K562 (cell line): ENCODE results near the gene MAN2A1. TPM values are rescaled to one million over a fixed set of nuclear protein-coding genes. Genes with fewer than 3 reads are reported as not detected.

Experiments
- ATAC-seq: fragments of 200-7000 bp; cut with Tn5 transposase; 3 replicates; pipeline ENCODE4 v1.9.1; 2020; ENCODE audit warnings: moderate library complexity
- BruUV-seq: library from RNA; stranded (reverse); fragments of 400-500 nt; replicated peaks from 2 replicates; lab custom pipeline; 2021; lab: Mats Ljungman, UMichigan
- CTCF ChIA-PET: fragments of 300-600 bp; formaldehyde crosslinking; extraction: SDS; loops from one replicate; lab custom pipeline; 2021; ENCODE audit warnings: low intra/inter-chr PET ratio; lab: Yijun Ruan, JAX
- POLR2A ChIA-PET: fragments of 300-600, 350-650 bp; sonication (Branson Sonifier 250); formaldehyde crosslinking; extraction: SDS; loops from one replicate; lab custom pipeline; 2021; ENCODE audit warnings: antibody characterized with exemption, inconsistent platforms; lab: Yijun Ruan, JAX
- DNase-seq, 4 experiments: peaks; one replicate each; pipeline versions ENCODE4 v3.0.0 to v3.0.0-alpha.2; 2011 to 2018; ENCODE audit warnings: low spot score in 3 of 4, mixed read lengths in 3 of 4; ENCODE audit errors: extremely low read depth in 1 of 4
- FAIRE-seq: peaks from 2 replicates; lab custom pipeline; 2011; peaks lifted over from hg19 to GRCh38; lab: Jason Lieb, UNC
- H2AFZ ChIP-seq: 2 replicates; pipeline ENCODE4 v1.6.0; 2011; ENCODE audit warnings: low read depth, low read length, control low read depth, inconsistent platforms
- H3K27ac ChIP-seq: fragments of 200-600 bp; 3 replicates; pipeline ENCODE4 v1.8.0; 2011; ENCODE audit warnings: low read depth, mild to moderate bottlenecking, control low read depth, inconsistent platforms, low read length, moderate library complexity, mixed read lengths; ENCODE audit errors: extremely low read depth
- H3K27me3 ChIP-seq, 2 experiments: fragments of 300-600 bp in 1 of 2; 2 replicates in 1 of 2; 3 replicates in 1 of 2; pipeline versions ENCODE4 v1.6.0 to v1.8.0; 2011; ENCODE audit warnings: inconsistent platforms in 2 of 2, low read length in 2 of 2, mild to moderate bottlenecking in 1 of 2, mixed read lengths in 1 of 2, moderate library complexity in 1 of 2; ENCODE audit not compliant: control insufficient read depth in 2 of 2, insufficient read depth in 2 of 2
- H3K36me3 ChIP-seq: fragments of 300-600 bp; 3 replicates; pipeline ENCODE4 v1.8.0; 2011; ENCODE audit warnings: mild to moderate bottlenecking, low read length, inconsistent platforms; ENCODE audit not compliant: control insufficient read depth, insufficient read depth
- H3K4me1 ChIP-seq, 2 experiments: fragments of 200-600 bp in 1 of 2; replicated peaks in 1 of 2; 2 replicates in 1 of 2; 3 replicates in 1 of 2; pipeline versions ENCODE4 v1.5.1 to v1.8.0; 2011; ENCODE audit warnings: inconsistent platforms in 2 of 2, low read length in 2 of 2, mild to moderate bottlenecking in 1 of 2, mixed read lengths in 1 of 2, moderate library complexity in 1 of 2; ENCODE audit not compliant: control insufficient read depth in 2 of 2, insufficient read depth in 2 of 2
- H3K4me2 ChIP-seq: 2 replicates; pipeline ENCODE4 v1.6.1; 2011; ENCODE audit warnings: low read length, control low read depth, inconsistent platforms, mixed read lengths; ENCODE audit not compliant: insufficient read depth
- H3K4me3 ChIP-seq: fragments of 200-600 bp; sonication (generic), shearing (Covaris generic); 2 replicates; pipeline ENCODE4 v1.5.1; 2016; ENCODE audit warnings: control low read depth, inconsistent platforms
- H3K79me2 ChIP-seq: fragments of 200-600 bp; 3 replicates; pipeline ENCODE4 v1.8.0; 2011; ENCODE audit warnings: low read length, inconsistent platforms; ENCODE audit not compliant: control insufficient read depth, insufficient read depth
- H3K9ac ChIP-seq, 2 experiments: 2 replicates each; pipeline versions ENCODE4 v1.6.0 to v1.6.1; 2011; ENCODE audit warnings: low read depth in 2 of 2, low read length in 2 of 2, control low read depth in 1 of 2, inconsistent platforms in 1 of 2, mild to moderate bottlenecking in 1 of 2, mixed read lengths in 1 of 2; ENCODE audit not compliant: insufficient read depth in 1 of 2
- H3K9me1 ChIP-seq: one replicate; pipeline ENCODE4 v1.6.0; 2011; ENCODE audit warnings: inconsistent platforms, mild to moderate bottlenecking, low read length, moderate library complexity; ENCODE audit not compliant: control insufficient read depth, insufficient read depth
- H3K9me3 ChIP-seq: replicated peaks from 2 replicates; pipeline ENCODE4 v1.5.1; 2011; ENCODE audit warnings: low read depth, low read length, inconsistent platforms; ENCODE audit not compliant: control insufficient read depth, insufficient read depth
- H4K20me1 ChIP-seq: replicated peaks from 2 replicates; pipeline ENCODE4 v1.6.1; 2011; ENCODE audit warnings: low read length, inconsistent platforms, mixed read lengths; ENCODE audit not compliant: control insufficient read depth, insufficient read depth
- BRD4 ChIP-seq: fragments of 200-600 bp; sonication (generic); IDR thresholded peaks from 2 replicates; pipeline ENCODE4 v1.6.1; 2017; ENCODE audit warnings: inconsistent platforms
- FUS ChIP-seq: fragments of 200-400 bp; formaldehyde crosslinking; optimal IDR thresholded peaks from 2 replicates; pipeline ENCODE3; 2017; ENCODE audit warnings: low read depth, low read length
- NEUROD1 ChIP-seq: fragments of 150-350 bp; IDR thresholded peaks from 2 replicates; pipeline ENCODE4 v1.6.1; 2014; ENCODE audit warnings: borderline replicate concordance, low read length, low read depth; ENCODE audit not compliant: partially characterized antibody
- PCBP2 ChIP-seq: fragments of 200-400 bp; formaldehyde crosslinking; IDR thresholded peaks from 2 replicates; pipeline ENCODE4 v1.6.1; 2018; ENCODE audit warnings: low read length, low read depth, mild to moderate bottlenecking, moderate library complexity; ENCODE audit not compliant: poor library complexity, severe bottlenecking
- PHF21A ChIP-seq: fragments of 450-650 bp; IDR thresholded peaks from 2 replicates; pipeline ENCODE4 v1.6.1; 2017; ENCODE audit warnings: low read depth, borderline replicate concordance
- RBM39 ChIP-seq: fragments of 200-400 bp; formaldehyde crosslinking; optimal IDR thresholded peaks from 2 replicates; pipeline ENCODE3; 2018; ENCODE audit warnings: low read depth, low read length
- SMAD2 ChIP-seq: fragments of 150-350 bp; IDR thresholded peaks from 2 replicates; pipeline ENCODE4 v1.6.1; 2014; ENCODE audit warnings: low read depth, mild to moderate bottlenecking, low read length
- TOE1 ChIP-seq, 2 experiments: fragments of 450-650 bp in 1 of 2; sonication (generic) in 1 of 2; formaldehyde crosslinking in 1 of 2; IDR thresholded peaks; 2 replicates each; pipeline versions ENCODE4 v1.7.1 to v1.8.0; 2016 to 2022; ENCODE audit warnings: borderline replicate concordance in 2 of 2, mild to moderate bottlenecking in 2 of 2, antibody characterized with exemption in 1 of 2, inconsistent platforms in 1 of 2, low read depth in 1 of 2, missing genetic modification reagents in 1 of 2, moderate library complexity in 1 of 2
- ZBTB12 ChIP-seq: fragments of 250-450 bp; sonication (Bioruptor Pico); IDR thresholded peaks from 2 replicates; pipeline ENCODE4 v1.4.0; 2020
- ZNF23 ChIP-seq: fragments of 250-450 bp; sonication (Bioruptor Pico); IDR thresholded peaks from 2 replicates; pipeline ENCODE4 v1.4.0; 2020; ENCODE audit warnings: mild to moderate bottlenecking
- ZNF274 ChIP-seq: IDR thresholded peaks from 2 replicates; pipeline ENCODE4 v1.6.1; 2011; ENCODE audit warnings: low read depth, mild to moderate bottlenecking, low read length, moderate library complexity, borderline replicate concordance
- WGBS: fragments of 100-300 bp; shearing (Covaris generic); methylation state at CpG from one replicate; pipeline ENCODE4 v1.1.6; 2016; ENCODE audit warnings: low coverage, mixed read lengths; ENCODE audit not compliant: insufficient coverage; ENCODE audit errors: missing lambda C conversion rate; 5-methylcytosine and 5-hydroxymethylcytosine counted together
- in situ Hi-C: fragments of 300-500 bp; cut with MboI; formaldehyde crosslinking; loops from 4 replicates; pipeline ENCODE4 v1.15.0; 2018; ENCODE audit warnings: inconsistent platforms, mixed read lengths
- intact Hi-C: fragments of 100-400 bp; cut with micrococcal nuclease; formaldehyde crosslinking; loops from 2 replicates; pipeline ENCODE4 v1.14.2; 2022
- polyA plus RNA-seq, 8 experiments: library from polyadenylated mRNA; depleted of rRNA in 4 of 8; stranded (reverse) in 5 of 8; unstranded in 3 of 8; fragments of >200 nt; fragmentation: Nextera tagmentation in 2 of 8; fragmentation: Illumina TruSeq in 1 of 8; extraction: Ambion mirVana in 2 of 8; extraction: Trizol in 1 of 8; gene quantifications; 2 replicates each; pipeline versions ENCODE4 v1.2.1 to v1.2.3, GENCODE V29; 2011 to 2014; ENCODE audit warnings: inconsistent platforms in 1 of 8, missing spikeins in 1 of 8
- total RNA-seq, 7 experiments: library from RNA; depleted of rRNA in 6 of 7; stranded (reverse); fragments of >200 nt in 6 of 7; fragmentation: Illumina TruSeq in 2 of 7; extraction: Trizol in 2 of 7; gene quantifications; 2 replicates each; pipeline versions ENCODE4 v1.2.1 to v1.2.3, GENCODE V29; 2011 to 2021; ENCODE audit warnings: low replicate concordance in 1 of 7
- TF ChIP-seq, protein P1 (sequence below), 2 experiments: fragments of 450-650 bp in 1 of 2; sonication (generic) in 1 of 2; formaldehyde crosslinking in 1 of 2; IDR thresholded peaks; 2 replicates each; pipeline versions ENCODE4 v1.7.1 to v1.9.0; 2016 to 2022; ENCODE audit warnings: inconsistent platforms in 1 of 2, mild to moderate bottlenecking in 1 of 2, missing genetic modification reagents in 1 of 2

MAN2A1 gene
- total and polyA plus RNA-seq, 9 of the 15 experiments (the other 6 are each of a cell fraction or from before 2014, with no cell fraction given): 5.2 to 32.0 (median 19.8) TPM

- ATAC-seq: no peak
- no peak for DNase-seq
- H3K9me1 ChIP-seq: no peaks in the 10 kb centered on the region
- H3K4me3 ChIP-seq: no peak overlapping the region
- no peaks in the 10 kb centered on the region for H3K27me3 ChIP-seq
- BruUV-seq: no TSS peak
- H3K36me3 ChIP-seq: peaks cover 43% of the 10 kb centered on the region
- no peaks in the 10 kb centered on the region for H4K20me1 ChIP-seq
- no peak for FAIRE-seq
- no peak overlapping the region for H2AFZ ChIP-seq
- ChIA-PET CTCF (no interaction called here), POLR2A (interaction anchor here (0.6 kb wide), 1 partner anchor 591 kb away, joined by 3 read pairs; no protein-coding TSS in a partner anchor)
- H3K9ac ChIP-seq: no peak overlapping the region
- intact Hi-C loops: loop anchor here (2.0 kb wide), 1 partner anchor 154 kb away; no protein-coding TSS in a partner anchor
- H3K9me3 ChIP-seq: no peaks in the 10 kb centered on the region
- no peaks in the 10 kb centered on the region for H3K79me2 ChIP-seq
- H3K27ac ChIP-seq: no peak overlapping the region
- in situ Hi-C loops: no loop called here
- no peaks in the 10 kb centered on the region for H3K4me1 ChIP-seq
- WGBS: 80% methylated on average over 4 of the region's 4 CpGs
- no peak overlapping the region for H3K4me2 ChIP-seq
- TF ChIP-seq TOE1 (IDR thresholded peaks at IDR 0.05; ENCODE audit: borderline replicate concordance) (no peak), TOE1 (CRISPR knock-in tag; IDR thresholded peaks at IDR 0.05; ENCODE audit: borderline replicate concordance, low read depth) (no peak), PHF21A (no peak), FUS (no peak), ZNF23 (no peak), BRD4 (no peak), NEUROD1 (no peak), ZNF274 (no peak), PCBP2 (no peak), ZBTB12 (no peak), RBM39 (no peak), SMAD2 (no peak)
- TF ChIP-seq, protein P1, sequence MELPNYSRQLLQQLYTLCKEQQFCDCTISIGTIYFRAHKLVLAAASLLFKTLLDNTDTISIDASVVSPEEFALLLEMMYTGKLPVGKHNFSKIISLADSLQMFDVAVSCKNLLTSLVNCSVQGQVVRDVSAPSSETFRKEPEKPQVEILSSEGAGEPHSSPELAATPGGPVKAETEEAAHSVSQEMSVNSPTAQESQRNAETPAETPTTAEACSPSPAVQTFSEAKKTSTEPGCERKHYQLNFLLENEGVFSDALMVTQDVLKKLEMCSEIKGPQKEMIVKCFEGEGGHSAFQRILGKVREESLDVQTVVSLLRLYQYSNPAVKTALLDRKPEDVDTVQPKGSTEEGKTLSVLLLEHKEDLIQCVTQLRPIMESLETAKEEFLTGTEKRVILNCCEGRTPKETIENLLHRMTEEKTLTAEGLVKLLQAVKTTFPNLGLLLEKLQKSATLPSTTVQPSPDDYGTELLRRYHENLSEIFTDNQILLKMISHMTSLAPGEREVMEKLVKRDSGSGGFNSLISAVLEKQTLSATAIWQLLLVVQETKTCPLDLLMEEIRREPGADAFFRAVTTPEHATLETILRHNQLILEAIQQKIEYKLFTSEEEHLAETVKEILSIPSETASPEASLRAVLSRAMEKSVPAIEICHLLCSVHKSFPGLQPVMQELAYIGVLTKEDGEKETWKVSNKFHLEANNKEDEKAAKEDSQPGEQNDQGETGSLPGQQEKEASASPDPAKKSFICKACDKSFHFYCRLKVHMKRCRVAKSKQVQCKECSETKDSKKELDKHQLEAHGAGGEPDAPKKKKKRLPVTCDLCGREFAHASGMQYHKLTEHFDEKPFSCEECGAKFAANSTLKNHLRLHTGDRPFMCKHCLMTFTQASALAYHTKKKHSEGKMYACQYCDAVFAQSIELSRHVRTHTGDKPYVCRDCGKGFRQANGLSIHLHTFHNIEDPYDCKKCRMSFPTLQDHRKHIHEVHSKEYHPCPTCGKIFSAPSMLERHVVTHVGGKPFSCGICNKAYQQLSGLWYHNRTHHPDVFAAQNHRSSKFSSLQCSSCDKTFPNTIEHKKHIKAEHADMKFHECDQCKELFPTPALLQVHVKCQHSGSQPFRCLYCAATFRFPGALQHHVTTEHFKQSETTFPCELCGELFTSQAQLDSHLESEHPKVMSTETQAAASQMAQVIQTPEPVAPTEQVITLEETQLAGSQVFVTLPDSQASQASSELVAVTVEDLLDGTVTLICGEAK (IDR thresholded peaks at IDR 0.05): no peak
- TF ChIP-seq, protein P1 (CRISPR knock-in tag; IDR thresholded peaks at IDR 0.05): no peak
Observed at GRCh38 chr5:109844695-109845094, 155.0 kb downstream of the MAN2A1 start.
